Ramos (cell line): ENCODE measurements around the gene NPHP4.
"Not testable (repeated sequence)": the region's sequence is repeated elsewhere in the genome, so short reads cannot be mapped to it uniquely, and the experiment has no call there.

Experiments used
- in situ Hi-C: fragments of 300-500 bp; cut with MboI; formaldehyde crosslinking; loops from one replicate; pipeline ENCODE4 v1.14.3; 2022; ENCODE audit warnings: low sequenced_read_pairs; ENCODE audit not compliant: unreplicated experiment

The NPHP4 gene

DNA sequence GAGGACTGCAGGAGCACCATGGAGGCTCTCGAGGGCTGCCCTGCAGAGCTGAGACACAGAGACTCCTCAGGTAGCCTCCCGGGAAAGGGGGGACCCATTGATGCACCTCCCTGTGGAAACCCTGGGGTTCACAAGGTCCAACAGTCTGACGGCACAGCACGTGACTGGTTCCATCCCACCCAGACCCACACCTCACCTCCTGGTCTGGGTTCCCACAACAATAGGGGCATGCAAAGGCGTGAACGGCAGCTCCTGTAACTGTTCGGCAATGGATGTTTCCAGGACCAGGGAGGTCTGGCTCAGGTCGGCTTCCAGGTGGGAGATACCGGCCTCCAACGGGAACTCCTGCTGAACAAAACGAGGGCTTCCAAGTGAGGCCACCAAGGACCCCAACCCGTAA lies 86.8 kb downstream of the NPHP4 start:
- in situ Hi-C loops: no loop called here

DNA sequence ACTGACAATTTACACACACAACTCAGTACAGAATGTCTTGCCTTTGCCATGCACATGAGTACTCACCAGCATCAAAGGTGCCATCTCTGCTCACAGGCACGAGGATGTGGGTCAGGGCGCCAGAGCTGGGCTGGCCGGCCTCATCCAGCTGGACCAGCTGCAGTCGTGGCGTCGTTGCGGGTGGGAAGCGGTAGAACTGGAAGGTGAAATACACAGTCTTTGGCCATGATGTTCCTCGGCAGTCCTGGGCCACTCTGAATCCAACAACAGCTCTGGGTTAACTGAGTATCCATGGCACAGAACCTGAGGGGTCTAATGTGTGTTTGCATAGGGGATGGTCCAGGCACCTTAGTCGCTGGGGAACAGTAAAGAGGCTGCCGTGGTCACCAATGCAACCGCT lies 87.7 kb downstream of the NPHP4 start:
- in situ Hi-C loops: no loop called here

DNA sequence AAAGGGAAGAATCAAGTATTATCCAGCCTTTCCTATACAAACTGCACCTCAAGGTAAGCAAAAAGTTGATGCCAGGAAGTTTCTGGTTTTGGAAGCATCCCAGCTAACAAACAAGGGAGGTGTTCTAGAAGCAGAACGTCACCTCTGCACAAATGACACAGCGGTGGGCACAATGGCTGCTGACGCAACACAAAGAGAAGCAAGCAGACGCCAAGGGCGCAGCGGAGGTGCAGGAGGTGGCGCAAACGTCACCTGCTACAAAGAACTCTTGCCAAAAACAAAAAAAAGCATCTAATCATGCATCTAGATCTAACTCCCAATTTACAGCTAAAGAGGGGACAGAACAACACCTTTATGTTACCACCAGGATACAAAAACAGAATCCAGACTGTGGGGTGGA lies 88.5 kb downstream of the NPHP4 start:
- in situ Hi-C loops: no loop called here

DNA sequence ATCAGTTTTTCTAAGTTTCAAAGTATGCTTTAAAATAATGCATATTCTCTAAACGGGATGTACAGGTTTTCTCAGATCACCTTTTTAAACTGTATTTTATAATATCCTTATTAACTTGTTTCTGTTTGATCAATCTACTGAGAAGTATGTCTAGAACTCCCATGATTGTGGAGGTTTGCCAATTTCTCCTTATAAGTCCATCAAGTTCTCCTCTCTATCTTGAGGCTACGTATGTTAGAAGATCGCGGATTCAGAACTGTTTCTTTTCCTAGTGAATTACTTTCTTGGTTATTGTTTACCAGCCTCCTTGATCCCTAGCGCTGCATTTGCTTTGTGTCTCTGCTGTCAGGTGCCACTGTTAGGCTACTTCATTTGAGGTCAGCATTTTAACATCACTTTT lies 89.2 kb downstream of the NPHP4 start:
- in situ Hi-C loops: no loop called here

DNA sequence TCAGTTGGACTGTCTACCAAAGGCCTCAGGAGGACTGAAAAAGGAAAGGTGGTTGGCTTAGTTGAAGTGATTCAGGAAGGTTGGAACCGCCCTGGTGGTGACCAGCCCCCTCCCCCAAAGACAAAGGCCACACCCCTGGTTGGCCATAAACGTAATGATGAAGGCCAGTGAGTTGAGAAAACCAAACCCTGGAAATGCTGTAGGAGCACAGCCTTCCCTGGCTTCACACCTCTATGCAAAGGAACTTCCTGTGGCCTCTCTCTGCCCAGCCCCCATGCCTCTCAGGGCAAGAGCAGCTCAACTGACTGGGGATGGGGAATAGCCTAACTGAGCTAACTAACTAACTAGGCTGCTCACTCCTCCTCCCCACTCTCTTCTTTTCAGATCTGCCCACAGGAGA lies 90.4 kb downstream of the NPHP4 start:
- in situ Hi-C loops: no loop called here

DNA sequence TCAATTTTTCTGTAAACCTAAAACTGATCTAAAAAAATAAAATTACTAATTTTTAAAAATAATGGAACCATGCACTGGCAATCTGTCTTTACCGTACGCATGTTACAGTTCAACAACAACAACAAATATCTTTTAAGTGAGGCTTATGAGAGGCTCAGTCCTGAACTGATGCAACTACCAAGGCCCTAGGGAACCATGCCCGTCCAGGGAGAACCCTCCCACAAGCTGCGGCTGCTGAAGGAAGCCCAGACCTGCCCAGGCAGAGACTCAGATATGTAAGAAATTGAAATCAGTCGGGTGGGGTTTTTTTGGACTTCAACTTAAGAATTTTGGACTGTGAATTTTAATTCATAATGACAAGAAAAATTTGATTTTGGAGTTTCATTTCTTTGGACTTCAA lies 91.1 kb downstream of the NPHP4 start:
- in situ Hi-C loops: no loop called here

DNA sequence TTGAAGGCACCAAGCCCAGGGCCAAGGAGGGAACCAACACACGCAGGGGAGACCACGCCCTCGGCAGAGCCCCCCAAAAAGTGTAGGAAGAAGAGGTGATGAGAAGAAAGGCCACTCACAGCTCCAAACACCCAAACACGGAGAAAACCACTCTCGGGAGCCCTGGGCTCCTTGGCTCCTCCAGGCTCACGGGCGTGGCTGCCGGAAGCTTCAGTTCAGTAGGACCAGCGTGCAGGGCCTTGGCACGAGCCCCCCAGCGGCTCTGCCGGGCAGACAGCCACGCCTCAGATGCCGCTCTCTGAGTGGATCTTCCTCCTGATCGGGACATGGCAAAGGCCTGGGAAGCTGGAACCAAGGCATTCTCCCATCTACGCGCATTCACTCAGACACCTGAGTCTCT lies 94.0 kb downstream of the NPHP4 start:
- in situ Hi-C loops: no loop called here

DNA sequence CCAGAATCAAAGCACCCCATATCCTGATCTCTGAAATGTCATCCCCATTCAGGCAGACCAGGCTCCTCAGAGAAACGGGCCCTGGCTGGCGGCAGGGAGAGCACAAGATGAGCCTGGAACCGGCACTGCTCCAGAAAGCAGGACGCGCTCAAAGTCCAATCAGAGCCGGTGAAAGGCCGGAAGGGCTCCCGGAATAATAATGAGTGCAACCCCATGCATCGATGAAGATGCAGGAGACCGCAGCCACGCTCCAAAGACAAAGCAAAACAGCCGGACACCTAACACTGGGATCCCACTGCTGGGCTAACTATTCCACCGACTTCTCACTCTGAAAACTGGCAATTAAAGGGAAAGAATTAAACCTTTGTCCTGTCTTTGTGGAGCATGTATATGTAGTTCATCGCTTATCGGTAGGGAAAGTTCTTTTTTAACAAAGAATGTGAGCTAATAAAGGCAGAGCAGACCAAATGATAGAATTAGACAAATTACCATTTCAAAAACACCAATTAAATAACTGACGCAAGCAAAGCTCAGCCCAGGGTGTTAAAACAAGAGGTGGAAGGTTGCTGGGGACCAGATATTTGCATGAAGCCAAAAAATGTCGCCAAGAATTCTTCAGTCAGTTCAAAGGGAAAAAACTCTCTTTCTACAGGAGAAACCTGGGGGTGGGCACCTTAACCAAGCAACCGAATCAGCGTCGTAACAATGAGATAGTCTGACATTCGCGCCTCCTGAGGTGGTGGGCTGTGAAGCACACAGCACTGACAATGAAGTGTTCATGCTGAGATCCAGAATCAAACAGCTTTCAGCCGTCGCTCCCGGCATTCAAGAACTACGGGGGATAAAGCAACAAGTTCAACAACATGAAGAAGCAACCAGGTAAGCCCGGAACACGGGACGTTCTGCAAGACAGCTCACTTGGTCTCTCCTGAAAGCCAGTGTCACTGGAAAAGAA lies 95.2 kb downstream of the NPHP4 start:
- in situ Hi-C loops: no loop called here

DNA sequence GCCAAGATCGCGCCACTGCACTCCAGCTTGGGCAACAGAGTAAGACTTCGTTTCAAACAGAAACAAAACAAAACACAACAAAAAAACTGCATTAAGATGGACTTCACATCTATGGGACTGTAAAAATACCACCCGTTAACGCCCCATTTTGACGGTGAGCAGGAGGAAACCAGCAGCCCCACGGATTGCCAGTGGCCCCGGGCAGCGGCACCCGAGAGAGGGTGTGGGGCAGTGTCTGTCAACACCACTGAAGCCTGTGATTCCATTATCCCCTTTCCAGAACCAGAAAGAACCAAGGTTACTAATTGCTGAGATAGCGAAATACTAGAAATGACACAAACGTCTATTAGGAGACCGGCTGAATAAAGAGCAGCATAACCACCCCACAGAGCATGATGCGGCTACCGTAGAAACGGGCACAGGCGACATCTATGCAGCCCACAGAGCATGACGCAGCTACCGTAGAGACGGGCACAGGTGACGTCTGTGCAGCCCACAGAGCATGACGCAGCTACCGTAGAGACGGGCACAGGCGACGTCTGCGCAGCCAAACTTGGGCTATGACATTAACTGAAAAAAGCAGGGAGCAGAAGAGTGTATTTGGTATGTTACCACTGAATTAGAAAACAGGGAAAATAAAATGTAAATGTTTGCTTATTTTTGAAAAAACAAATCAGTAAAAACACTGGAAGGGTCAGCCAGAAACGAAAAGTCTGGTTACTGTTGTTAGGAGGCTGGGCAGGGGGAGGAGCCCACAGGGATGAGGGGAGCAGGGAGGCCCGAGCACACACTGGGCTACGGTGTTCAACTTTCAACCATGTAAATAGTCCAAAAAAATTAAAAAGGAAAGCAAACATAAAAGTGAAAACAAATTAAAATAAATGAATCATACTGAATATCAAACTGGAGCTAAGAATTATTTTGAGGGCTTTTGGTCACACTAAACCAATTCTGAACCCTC lies 96.5 kb downstream of the NPHP4 start:
- in situ Hi-C loops: no loop called here

DNA sequence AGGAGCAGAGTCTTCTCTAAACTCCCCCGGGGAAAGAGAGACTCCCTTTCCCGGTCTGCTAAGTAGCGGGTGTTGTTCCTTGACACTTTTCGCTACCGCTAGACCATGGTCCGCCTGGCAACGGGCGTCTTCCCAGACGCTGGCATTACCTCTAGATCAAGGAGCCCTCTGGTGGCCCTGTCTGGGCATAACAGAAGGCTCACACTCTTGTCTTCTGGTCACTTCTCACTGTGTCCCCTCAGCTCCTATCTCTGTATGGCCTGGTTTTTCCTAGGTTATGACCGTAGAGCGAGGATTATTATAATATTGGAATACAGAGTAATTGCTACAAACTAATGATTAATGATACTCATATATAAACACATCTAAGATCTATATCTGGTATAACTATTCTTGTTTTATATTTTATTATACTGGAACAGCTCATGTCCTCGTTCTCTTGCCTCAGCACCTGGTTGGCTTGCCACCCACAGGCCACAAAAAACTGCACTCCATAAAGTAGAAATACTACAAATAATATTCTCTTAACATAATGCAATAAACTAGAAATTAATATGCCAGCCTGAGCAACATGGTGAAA lies 98.4 kb downstream of the NPHP4 start:
- in situ Hi-C loops: not testable (repeated sequence)

DNA sequence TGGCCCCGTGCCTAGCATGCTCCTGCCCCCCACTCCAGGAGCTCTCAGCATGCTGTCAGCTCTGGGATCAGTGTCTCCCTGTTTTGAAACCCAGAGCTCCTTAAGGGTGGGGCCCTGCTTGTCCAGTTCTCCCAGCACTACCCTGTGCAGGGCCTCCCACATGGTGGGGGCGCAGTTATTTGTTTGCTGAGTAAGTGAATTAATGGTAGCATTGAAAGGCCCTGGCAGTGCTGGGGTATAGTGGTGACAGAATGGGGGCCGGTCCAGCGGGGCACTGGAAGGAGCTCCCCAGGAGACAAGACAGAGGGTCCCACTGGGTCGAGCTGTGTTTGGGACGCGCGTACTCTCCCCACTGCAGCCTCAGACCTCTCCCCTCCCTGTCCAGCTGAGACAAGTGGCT lies 99.9 kb downstream of the NPHP4 start:
- in situ Hi-C loops: no loop called here

DNA sequence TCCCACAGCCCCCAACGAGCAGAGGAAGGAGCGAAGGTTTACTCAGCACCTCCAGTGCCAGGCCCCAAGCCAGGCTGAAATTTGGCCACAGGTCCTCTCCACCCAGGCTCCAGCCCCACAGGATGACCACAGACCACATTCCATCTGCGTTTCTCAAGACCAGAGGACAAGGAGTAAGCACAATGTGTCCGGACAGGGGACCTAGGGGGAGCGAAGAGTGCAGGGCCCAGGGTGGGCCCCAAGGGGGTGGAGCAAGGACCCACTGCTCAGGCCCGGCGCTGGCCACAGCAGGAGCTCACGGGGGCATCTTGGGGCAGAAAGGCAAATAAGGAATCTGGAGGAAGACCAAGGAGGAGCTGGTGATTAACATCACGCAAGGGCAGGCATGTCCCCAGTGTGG lies 100.5 kb downstream of the NPHP4 start:
- in situ Hi-C loops: no loop called here

DNA sequence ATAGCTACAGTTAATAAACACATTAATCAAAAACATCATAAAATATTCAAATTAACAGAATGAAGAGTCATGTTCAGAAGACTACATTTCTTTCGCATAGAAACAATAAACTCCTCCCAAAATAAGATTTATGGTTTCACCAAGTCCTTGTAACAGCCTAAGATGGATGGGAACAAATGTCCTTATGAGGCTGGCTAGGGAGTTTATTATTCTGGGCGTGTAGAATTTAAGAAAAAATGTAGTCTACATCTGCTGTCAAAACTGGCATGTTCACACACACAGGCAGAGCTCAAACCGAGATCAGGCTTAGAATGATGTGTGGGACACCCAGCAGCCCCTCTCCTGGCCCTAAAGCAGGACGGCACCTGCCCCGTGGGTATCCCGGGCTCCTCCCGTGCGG lies 101.1 kb downstream of the NPHP4 start:
- in situ Hi-C loops: no loop called here

DNA sequence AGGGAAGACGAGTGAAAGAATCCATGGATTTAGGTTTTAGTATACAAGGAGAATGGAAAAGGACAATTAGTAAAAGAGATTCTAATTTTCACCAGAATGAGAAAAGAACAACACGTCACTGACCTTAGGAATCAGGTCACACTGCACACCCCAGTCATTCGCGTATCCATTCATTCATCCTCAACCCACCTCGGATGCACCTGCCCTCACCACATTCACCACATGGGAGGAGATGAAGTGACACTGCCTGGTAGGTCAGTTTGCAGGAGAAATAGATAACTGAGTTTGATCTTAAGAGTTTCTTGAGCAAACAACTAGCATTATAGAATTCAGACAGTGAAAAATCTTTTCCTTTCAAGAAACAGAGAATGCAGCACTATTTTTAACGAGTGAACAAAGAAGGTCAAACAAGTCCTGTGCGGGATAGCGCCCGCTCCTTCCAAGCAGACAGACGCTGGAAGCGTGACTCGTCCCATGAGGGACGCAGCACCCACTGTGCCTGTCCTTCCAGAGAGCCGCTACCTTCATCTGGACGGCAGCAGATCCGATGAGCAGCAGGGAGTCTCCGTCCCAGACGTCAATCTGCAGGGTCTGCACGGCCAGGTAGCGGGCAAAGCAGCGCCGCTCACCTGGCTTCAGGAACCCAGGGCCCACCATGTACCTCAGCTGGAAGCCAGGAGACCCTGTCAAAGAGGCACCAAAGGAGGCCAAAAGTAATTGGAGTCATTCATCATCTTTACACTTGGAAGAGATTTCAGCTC lies 101.7 kb downstream of the NPHP4 start:
- in situ Hi-C loops: no loop called here

DNA sequence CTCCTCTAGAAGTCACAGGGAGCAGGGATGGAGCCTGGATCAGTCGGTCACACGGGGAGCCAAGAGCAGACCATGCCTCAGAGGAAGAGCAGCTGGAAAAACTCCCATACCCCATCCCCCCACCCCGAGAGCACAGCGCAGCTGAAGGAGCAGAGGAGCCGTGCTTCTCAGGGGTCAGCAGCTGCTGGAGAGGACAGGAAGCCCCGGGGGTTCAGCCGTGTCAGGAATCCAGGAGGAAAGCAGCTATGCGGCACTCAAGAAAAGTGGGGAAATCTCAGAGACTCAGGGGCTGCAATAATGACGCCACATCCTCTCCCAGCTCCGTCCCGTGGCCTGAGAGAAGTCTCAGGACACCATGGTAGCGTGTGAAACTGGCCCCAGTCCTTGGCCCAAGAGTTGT lies 102.3 kb downstream of the NPHP4 start:
- in situ Hi-C loops: no loop called here

DNA sequence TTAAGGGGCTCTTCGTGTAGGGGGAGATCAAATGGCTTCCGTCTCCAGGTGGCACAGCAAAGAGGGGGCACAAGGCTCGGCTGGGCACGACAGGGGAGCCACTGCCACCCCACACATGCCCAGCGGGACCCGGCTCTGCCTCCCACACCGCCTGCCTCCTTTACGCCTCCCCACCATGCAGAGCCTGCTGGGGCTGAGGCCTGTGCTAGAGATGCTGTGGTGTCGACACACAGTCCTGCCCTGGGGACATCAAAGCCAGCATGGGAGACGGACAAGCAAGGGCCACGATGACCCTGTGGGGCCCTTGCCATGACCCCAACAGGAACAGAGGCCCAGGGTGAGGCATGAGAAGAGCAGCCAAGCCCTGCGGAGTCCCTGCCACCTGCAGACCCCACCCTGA lies 102.8 kb downstream of the NPHP4 start:
- in situ Hi-C loops: no loop called here

DNA sequence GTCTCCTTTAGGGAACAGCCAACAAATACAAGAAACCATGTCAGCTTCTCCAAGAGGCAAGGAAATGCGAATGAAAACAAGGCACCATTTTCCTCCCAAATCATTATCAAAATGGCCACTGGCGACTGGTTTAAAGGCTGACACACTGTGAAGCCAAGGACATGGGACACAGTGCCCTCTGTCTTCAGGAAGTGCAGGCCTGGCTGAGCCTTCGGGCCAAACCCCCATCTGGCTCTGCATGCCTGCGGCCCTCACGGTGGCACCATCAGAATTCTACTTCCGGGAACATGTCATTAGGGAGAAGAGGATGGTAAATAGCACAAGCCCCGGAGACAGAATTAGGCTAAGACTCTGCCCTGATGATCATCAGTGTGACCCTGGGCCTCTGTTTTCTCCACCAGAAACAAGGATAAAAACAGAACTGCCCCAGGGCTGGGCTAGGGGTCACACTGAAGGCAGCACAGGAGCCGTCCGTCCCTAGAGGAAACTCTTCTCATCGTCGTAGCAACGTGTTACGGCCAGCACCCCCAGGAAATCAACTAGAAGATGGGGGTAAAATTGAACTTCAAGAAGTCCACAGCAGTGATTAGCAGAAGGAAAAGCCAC lies 103.5 kb downstream of the NPHP4 start:
- in situ Hi-C loops: no loop called here

DNA sequence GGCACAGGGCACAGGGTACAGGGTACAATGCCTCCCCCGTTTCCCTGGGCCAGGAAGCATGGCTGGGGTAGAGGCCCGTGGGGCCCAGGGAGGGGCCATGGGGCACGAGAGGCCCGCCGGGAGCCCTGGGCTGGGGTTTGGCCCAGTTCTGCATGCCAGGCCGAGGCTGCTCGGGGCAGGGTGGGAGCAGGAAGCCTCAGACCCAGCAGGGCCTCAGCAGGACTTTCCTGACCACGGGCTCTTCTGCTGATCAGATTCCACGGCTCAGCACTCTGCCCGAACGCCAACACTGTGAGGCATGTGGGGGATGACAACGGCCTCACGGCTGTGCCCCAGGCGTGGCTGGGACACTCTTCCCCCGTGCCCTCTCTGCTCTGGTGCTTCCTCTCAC lies 104.3 kb downstream of the NPHP4 start:
- in situ Hi-C loops: no loop called here

DNA sequence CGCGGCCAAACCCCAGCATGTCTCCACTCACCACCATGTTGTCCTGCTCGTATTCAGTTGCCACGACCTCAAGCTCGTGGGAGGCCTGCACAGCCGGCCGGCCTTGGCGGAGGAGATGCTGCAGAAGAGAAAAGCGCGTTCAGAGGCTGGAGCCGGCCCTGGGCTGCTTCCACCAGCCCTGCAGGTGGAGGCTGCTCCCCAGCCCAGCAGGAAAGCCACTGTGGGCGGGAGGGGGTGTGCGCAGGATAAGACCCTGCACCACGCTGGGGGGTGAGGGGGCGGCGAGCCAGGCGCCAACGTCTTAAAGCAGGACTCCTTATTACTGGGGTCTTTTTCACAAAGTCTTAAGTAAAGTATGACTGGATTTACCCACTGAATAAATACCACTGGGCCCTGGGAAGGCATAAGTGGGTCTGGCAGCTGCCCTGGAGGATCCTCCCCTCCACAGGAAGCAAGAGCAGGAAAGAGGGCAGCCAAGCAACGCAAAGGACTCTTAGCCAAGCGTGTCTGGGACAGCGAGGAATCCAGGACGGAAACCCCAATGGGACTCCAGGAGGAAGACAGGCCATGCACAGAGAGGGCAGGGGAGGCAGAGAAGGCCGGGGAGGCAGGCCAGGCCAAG lies 104.8 kb downstream of the NPHP4 start:
- in situ Hi-C loops: no loop called here
